ENCODE data around the gene SMPD1.

SMPD1 gene

DNA sequence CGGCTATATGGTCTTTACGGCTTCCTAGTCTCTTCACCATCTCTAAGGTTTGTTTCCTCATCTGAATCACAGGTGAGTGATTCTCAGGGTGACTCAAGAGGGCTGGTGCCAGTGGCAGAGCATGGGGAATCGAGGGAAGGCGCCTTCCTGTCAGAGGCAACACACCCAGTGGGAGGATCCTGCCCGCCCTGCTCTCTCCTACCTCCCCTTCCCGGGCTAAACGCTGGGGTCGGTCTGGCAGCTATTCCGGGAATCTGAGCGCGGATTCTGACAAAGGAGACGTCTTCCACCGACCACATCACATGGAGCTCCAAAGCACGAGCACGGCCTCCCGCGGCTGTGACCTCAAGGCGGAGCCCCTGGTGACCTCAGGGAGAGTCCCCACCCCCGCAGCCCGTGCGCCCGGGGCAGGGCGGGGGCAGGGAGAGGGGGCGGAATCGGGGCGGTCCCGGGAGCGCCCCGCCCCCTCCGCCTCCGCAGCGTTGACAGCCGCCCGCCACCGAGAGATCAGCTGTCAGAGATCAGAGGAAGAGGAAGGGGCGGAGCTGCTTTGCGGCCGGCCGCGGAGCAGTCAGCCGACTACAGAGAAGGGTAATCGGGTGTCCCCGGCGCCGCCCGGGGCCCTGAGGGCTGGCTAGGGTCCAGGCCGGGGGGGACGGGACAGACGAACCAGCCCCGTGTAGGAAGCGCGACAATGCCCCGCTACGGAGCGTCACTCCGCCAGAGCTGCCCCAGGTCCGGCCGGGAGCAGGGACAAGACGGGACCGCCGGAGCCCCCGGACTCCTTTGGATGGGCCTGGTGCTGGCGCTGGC, at the start of gene SMPD1:
Gene SMPD1, plus strand, starts transcription at position 570 of the 813 bp plus-strand sequence. Its CDS starts 125 bp downstream, at position 695.
- peak; percentile 66 for TF ChIP-seq SP1 (IDR thresholded peaks at IDR 0.05)
- TF ChIP-seq, protein P1, sequence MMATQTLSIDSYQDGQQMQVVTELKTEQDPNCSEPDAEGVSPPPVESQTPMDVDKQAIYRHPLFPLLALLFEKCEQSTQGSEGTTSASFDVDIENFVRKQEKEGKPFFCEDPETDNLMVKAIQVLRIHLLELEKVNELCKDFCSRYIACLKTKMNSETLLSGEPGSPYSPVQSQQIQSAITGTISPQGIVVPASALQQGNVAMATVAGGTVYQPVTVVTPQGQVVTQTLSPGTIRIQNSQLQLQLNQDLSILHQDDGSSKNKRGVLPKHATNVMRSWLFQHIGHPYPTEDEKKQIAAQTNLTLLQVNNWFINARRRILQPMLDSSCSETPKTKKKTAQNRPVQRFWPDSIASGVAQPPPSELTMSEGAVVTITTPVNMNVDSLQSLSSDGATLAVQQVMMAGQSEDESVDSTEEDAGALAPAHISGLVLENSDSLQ (IDR thresholded peaks at IDR 0.05), result peak; percentile 82
- no peak for TF ChIP-seq CTBP1 (IDR thresholded peaks at IDR 0.05; ENCODE audit: borderline replicate concordance)
- TF ChIP-seq L3MBTL2 (conservative IDR thresholded peaks at IDR 0.05), result peak; percentile 31; the same call in 1 of the 2 replicates
- TF ChIP-seq NFRKB (IDR thresholded peaks at IDR 0.05), result no peak
- TF ChIP-seq FOXM1 (IDR thresholded peaks at IDR 0.05; ENCODE audit: borderline replicate concordance), result no peak
- CTCF ChIA-PET, result interaction anchor here (0.7 to 2.0 kb wide), 3 partner anchors 11 to 85 kb away, joined by 4 to 8 read pairs (median 6); no protein-coding TSS in a partner anchor
- DNase-seq (ENCODE audit: extremely low spot score), result peak; percentile 91
- POLR2A ChIA-PET, result interaction anchor here (0.6 to 2.8 kb wide), 10 partner anchors 10 to 91 kb away, joined by 3 to 28 read pairs (median 4); partner anchors contain the start of genes APBB1, ARFIP2 and TIMM10B

DNA sequence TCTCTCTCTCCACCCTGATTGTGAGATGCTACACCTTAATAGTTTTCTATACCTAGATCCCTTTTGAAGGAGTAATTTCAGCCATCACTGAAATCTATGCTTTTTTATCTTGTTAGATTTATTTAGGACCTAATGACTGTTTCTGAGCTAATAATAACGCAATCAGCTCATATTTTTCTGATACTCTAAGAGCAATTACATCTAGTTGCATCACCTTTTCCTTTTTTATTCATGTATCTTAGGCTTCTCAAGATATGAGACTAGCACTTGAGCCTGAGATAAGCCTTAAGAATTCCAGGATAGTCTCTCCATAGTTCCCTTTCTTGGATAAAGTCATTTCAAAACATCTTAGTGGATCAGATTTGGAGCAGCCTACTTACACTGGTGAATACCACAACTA, 44.9 kb upstream of the SMPD1 start:
- TF ChIP-seq NFRKB (IDR thresholded peaks at IDR 0.05), result no peak
- TF ChIP-seq, protein P1 (IDR thresholded peaks at IDR 0.05), result no peak
- no peak for TF ChIP-seq HDGF (IDR thresholded peaks at IDR 0.05; ENCODE audit: borderline replicate concordance)
- TF ChIP-seq FOXK2 (IDR thresholded peaks at IDR 0.05), result no peak
- no peak for TF ChIP-seq ELF4 (IDR thresholded peaks at IDR 0.05)
- TF ChIP-seq L3MBTL2 (conservative IDR thresholded peaks at IDR 0.05), result no peak
- no peak for TF ChIP-seq CTBP1 (IDR thresholded peaks at IDR 0.05; ENCODE audit: borderline replicate concordance)
- DNase-seq (ENCODE audit: extremely low spot score), result no peak
- ChIA-PET POLR2A (no interaction called here), CTCF (interaction anchor here (0.6 to 1.3 kb wide), 2 partner anchors 8 to 18 kb away, joined by 3 read pairs; no protein-coding TSS in a partner anchor)

DNA sequence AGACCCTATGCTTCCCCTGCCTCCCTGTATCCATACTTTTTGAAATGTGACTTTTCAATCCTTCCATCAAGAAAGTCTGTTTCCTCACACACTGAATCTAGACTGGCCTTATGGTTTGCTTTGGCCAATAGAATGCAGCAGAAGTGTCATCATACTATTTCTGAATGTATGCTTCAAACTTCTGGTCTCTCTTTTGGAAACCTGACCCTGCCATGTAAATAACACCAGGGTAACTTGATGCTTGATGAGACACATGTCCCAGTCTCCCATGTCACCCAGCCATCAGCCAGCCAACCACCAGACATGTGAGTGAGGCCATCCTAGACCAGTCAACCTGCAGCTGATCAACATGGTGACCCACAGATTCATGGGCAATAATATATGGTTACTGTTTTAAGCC, 40.2 kb upstream of the SMPD1 start:
- no peak for DNase-seq (ENCODE audit: extremely low spot score)
- CTCF ChIA-PET, result interaction anchor here (0.6 kb wide), 1 partner anchor 408 kb away, joined by 8 read pairs; no protein-coding TSS in a partner anchor
- POLR2A ChIA-PET, result no interaction called here
- no peak for TF ChIP-seq CTBP1 (IDR thresholded peaks at IDR 0.05; ENCODE audit: borderline replicate concordance)
- TF ChIP-seq ELF4 (IDR thresholded peaks at IDR 0.05), result no peak
- TF ChIP-seq SUZ12 (IDR thresholded peaks at IDR 0.05), result no peak
- no peak for TF ChIP-seq FOXA1 (IDR thresholded peaks at IDR 0.05)
- TF ChIP-seq ZNF384 (IDR thresholded peaks at IDR 0.05), result no peak
- no peak for TF ChIP-seq FOXM1 (IDR thresholded peaks at IDR 0.05; ENCODE audit: borderline replicate concordance)
- no peak for TF ChIP-seq HDGF (IDR thresholded peaks at IDR 0.05; ENCODE audit: borderline replicate concordance)
- TF ChIP-seq LEF1 (IDR thresholded peaks at IDR 0.05; ENCODE audit: borderline replicate concordance), result no peak
- TF ChIP-seq ARNT (IDR thresholded peaks at IDR 0.05), result no peak
- TF ChIP-seq FOXK2 (IDR thresholded peaks at IDR 0.05), result no peak
- no peak for TF ChIP-seq SP1 (IDR thresholded peaks at IDR 0.05)
- no peak for TF ChIP-seq L3MBTL2 (conservative IDR thresholded peaks at IDR 0.05)
- TF ChIP-seq NFRKB (IDR thresholded peaks at IDR 0.05), result no peak
- TF ChIP-seq, protein P1 (IDR thresholded peaks at IDR 0.05), result no peak
- no peak for TF ChIP-seq BHLHE40 (IDR thresholded peaks at IDR 0.05; ENCODE audit: borderline replicate concordance)

DNA sequence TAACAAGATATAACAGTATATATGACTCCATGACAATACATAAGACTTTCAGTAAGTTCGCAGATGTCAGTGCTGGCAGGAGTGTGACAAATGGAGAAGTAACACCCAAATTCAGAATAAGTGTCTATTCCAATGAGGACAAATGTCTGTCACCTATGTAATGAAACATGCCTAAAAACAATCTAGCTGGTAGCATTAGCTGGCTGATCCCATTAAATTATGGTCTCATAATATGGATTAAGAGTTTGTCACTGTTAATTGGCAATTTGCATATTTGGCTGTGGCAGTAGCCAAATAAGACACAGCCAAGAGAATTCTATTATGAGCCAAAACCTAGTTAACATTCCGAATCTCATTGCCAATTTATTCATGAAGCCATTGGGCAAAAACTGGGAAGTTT, 39.8 kb upstream of the SMPD1 start:
- POLR2A ChIA-PET, result no interaction called here
- DNase-seq (ENCODE audit: extremely low spot score), result no peak
- TF ChIP-seq LEF1 (IDR thresholded peaks at IDR 0.05; ENCODE audit: borderline replicate concordance) (no peak), L3MBTL2 (conservative IDR thresholded peaks at IDR 0.05) (no peak), CTBP1 (IDR thresholded peaks at IDR 0.05; ENCODE audit: borderline replicate concordance) (no peak), SP1 (IDR thresholded peaks at IDR 0.05) (no peak), FOXM1 (IDR thresholded peaks at IDR 0.05; ENCODE audit: borderline replicate concordance) (no peak), SUZ12 (IDR thresholded peaks at IDR 0.05) (no peak), NFRKB (IDR thresholded peaks at IDR 0.05) (no peak), ELF4 (IDR thresholded peaks at IDR 0.05) (no peak), BHLHE40 (IDR thresholded peaks at IDR 0.05; ENCODE audit: borderline replicate concordance) (no peak), ZNF384 (IDR thresholded peaks at IDR 0.05) (no peak), ARNT (IDR thresholded peaks at IDR 0.05) (no peak), HDGF (IDR thresholded peaks at IDR 0.05; ENCODE audit: borderline replicate concordance) (no peak), FOXA1 (IDR thresholded peaks at IDR 0.05) (no peak), TARDBP (IDR thresholded peaks at IDR 0.05) (no peak), FOXK2 (IDR thresholded peaks at IDR 0.05) (no peak)
- TF ChIP-seq, protein P1 (IDR thresholded peaks at IDR 0.05), result no peak
- CTCF ChIA-PET, result interaction anchor here (1.5 kb wide), 1 partner anchor 13 kb away, joined by 10 read pairs; no protein-coding TSS in a partner anchor

DNA sequence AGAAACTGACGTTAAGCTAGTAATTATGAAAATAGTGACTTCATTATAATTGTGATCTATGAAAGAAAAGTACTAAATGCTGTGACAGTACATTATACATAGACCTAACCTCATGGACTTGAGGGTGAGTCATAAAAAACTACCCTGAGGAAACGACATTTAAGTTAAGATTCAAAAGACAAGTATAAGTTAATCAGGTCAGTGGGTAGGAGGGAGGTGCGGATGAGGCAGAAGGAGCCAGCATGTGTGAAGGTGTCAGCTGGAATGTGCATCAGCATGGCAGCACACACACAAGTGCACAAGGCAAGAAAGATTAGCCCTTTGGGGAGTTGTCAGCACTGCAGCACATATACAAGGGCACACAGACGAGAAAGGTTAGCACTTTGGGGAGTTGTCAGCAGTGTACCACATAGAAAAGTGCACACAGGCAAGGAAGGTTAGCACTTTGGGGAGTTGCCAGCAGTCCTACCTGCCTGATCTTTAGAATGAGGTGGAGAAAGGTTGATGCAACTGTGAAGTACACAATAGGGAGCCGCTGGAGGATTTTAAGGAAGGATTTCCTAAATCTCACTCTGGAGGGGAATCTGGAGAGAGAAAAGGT, 38.4 kb upstream of the SMPD1 start:
- ChIA-PET CTCF (interaction anchor here (0.5 to 1.5 kb wide), 4 partner anchors 9 to 101 kb away, joined by 3 to 10 read pairs (median 4); no protein-coding TSS in a partner anchor), POLR2A (no interaction called here)
- TF ChIP-seq NFRKB (IDR thresholded peaks at IDR 0.05), result no peak
- TF ChIP-seq SP1 (IDR thresholded peaks at IDR 0.05), result no peak
- no peak for TF ChIP-seq ELF4 (IDR thresholded peaks at IDR 0.05)
- TF ChIP-seq CTBP1 (IDR thresholded peaks at IDR 0.05; ENCODE audit: borderline replicate concordance), result no peak
- no peak for TF ChIP-seq SUZ12 (IDR thresholded peaks at IDR 0.05)
- no peak for TF ChIP-seq HDGF (IDR thresholded peaks at IDR 0.05; ENCODE audit: borderline replicate concordance)
- no peak for TF ChIP-seq BHLHE40 (IDR thresholded peaks at IDR 0.05; ENCODE audit: borderline replicate concordance)
- TF ChIP-seq ZNF384 (IDR thresholded peaks at IDR 0.05), result no peak
- no peak for TF ChIP-seq FOXA1 (IDR thresholded peaks at IDR 0.05)
- TF ChIP-seq L3MBTL2 (conservative IDR thresholded peaks at IDR 0.05), result no peak
- TF ChIP-seq FOXK2 (IDR thresholded peaks at IDR 0.05), result no peak
- TF ChIP-seq, protein P1 (IDR thresholded peaks at IDR 0.05), result no peak
- no peak for DNase-seq (ENCODE audit: extremely low spot score)

Measured in HEK293T (cell line).